K562 (cell line): ENCODE results near the gene ROPN1. TPM values are rescaled to one million over a fixed set of nuclear protein-coding genes. Genes with fewer than 3 reads are reported as not detected.
"Not testable (repeated sequence)": the region's sequence is repeated elsewhere in the genome, so short reads cannot be mapped to it uniquely, and the experiment has no call there.

ENCODE experiments used
- ATAC-seq: fragments of 200-7000 bp; cut with Tn5 transposase; 3 replicates; pipeline ENCODE4 v1.9.1; 2020; ENCODE audit warnings: moderate library complexity
- BruUV-seq: library from RNA; stranded (reverse); fragments of 400-500 nt; replicated peaks from 2 replicates; lab custom pipeline; 2021; lab: Mats Ljungman, UMichigan
- CTCF ChIA-PET: fragments of 300-600 bp; formaldehyde crosslinking; extraction: SDS; loops from one replicate; lab custom pipeline; 2021; ENCODE audit warnings: low intra/inter-chr PET ratio; lab: Yijun Ruan, JAX
- POLR2A ChIA-PET: fragments of 300-600, 350-650 bp; sonication (Branson Sonifier 250); formaldehyde crosslinking; extraction: SDS; loops from one replicate; lab custom pipeline; 2021; ENCODE audit warnings: antibody characterized with exemption, inconsistent platforms; lab: Yijun Ruan, JAX
- DNase-seq, 4 experiments: peaks; one replicate each; pipeline versions ENCODE4 v3.0.0 to v3.0.0-alpha.2; 2011 to 2018; ENCODE audit warnings: low spot score in 3 of 4, mixed read lengths in 3 of 4; ENCODE audit errors: extremely low read depth in 1 of 4
- FAIRE-seq: peaks from 2 replicates; lab custom pipeline; 2011; peaks lifted over from hg19 to GRCh38; lab: Jason Lieb, UNC
- H2AFZ ChIP-seq: 2 replicates; pipeline ENCODE4 v1.6.0; 2011; ENCODE audit warnings: low read depth, low read length, control low read depth, inconsistent platforms
- H3K27ac ChIP-seq: fragments of 200-600 bp; 3 replicates; pipeline ENCODE4 v1.8.0; 2011; ENCODE audit warnings: low read depth, mild to moderate bottlenecking, control low read depth, inconsistent platforms, low read length, moderate library complexity, mixed read lengths; ENCODE audit errors: extremely low read depth
- H3K27me3 ChIP-seq, 2 experiments: fragments of 300-600 bp in 1 of 2; 2 replicates in 1 of 2; 3 replicates in 1 of 2; pipeline versions ENCODE4 v1.6.0 to v1.8.0; 2011; ENCODE audit warnings: inconsistent platforms in 2 of 2, low read length in 2 of 2, mild to moderate bottlenecking in 1 of 2, mixed read lengths in 1 of 2, moderate library complexity in 1 of 2; ENCODE audit not compliant: control insufficient read depth in 2 of 2, insufficient read depth in 2 of 2
- H3K36me3 ChIP-seq: fragments of 300-600 bp; 3 replicates; pipeline ENCODE4 v1.8.0; 2011; ENCODE audit warnings: mild to moderate bottlenecking, low read length, inconsistent platforms; ENCODE audit not compliant: control insufficient read depth, insufficient read depth
- H3K4me1 ChIP-seq, 2 experiments: fragments of 200-600 bp in 1 of 2; replicated peaks in 1 of 2; 2 replicates in 1 of 2; 3 replicates in 1 of 2; pipeline versions ENCODE4 v1.5.1 to v1.8.0; 2011; ENCODE audit warnings: inconsistent platforms in 2 of 2, low read length in 2 of 2, mild to moderate bottlenecking in 1 of 2, mixed read lengths in 1 of 2, moderate library complexity in 1 of 2; ENCODE audit not compliant: control insufficient read depth in 2 of 2, insufficient read depth in 2 of 2
- H3K4me2 ChIP-seq: 2 replicates; pipeline ENCODE4 v1.6.1; 2011; ENCODE audit warnings: low read length, control low read depth, inconsistent platforms, mixed read lengths; ENCODE audit not compliant: insufficient read depth
- H3K4me3 ChIP-seq: fragments of 200-600 bp; sonication (generic), shearing (Covaris generic); 2 replicates; pipeline ENCODE4 v1.5.1; 2016; ENCODE audit warnings: control low read depth, inconsistent platforms
- H3K79me2 ChIP-seq: fragments of 200-600 bp; 3 replicates; pipeline ENCODE4 v1.8.0; 2011; ENCODE audit warnings: low read length, inconsistent platforms; ENCODE audit not compliant: control insufficient read depth, insufficient read depth
- H3K9ac ChIP-seq, 2 experiments: 2 replicates each; pipeline versions ENCODE4 v1.6.0 to v1.6.1; 2011; ENCODE audit warnings: low read depth in 2 of 2, low read length in 2 of 2, control low read depth in 1 of 2, inconsistent platforms in 1 of 2, mild to moderate bottlenecking in 1 of 2, mixed read lengths in 1 of 2; ENCODE audit not compliant: insufficient read depth in 1 of 2
- H3K9me1 ChIP-seq: one replicate; pipeline ENCODE4 v1.6.0; 2011; ENCODE audit warnings: inconsistent platforms, mild to moderate bottlenecking, low read length, moderate library complexity; ENCODE audit not compliant: control insufficient read depth, insufficient read depth
- H3K9me3 ChIP-seq: replicated peaks from 2 replicates; pipeline ENCODE4 v1.5.1; 2011; ENCODE audit warnings: low read depth, low read length, inconsistent platforms; ENCODE audit not compliant: control insufficient read depth, insufficient read depth
- H4K20me1 ChIP-seq: replicated peaks from 2 replicates; pipeline ENCODE4 v1.6.1; 2011; ENCODE audit warnings: low read length, inconsistent platforms, mixed read lengths; ENCODE audit not compliant: control insufficient read depth, insufficient read depth
- MCM2 ChIP-seq: fragments of 450-650 bp; IDR thresholded peaks from 2 replicates; pipeline ENCODE4 v1.6.1; 2017; ENCODE audit warnings: low read depth, mild to moderate bottlenecking
- ZNF316 ChIP-seq: fragments of 450-650 bp; IDR thresholded peaks from 2 replicates; pipeline ENCODE4 v1.6.1; 2016
- WGBS: fragments of 100-300 bp; shearing (Covaris generic); methylation state at CpG from one replicate; pipeline ENCODE4 v1.1.6; 2016; ENCODE audit warnings: low coverage, mixed read lengths; ENCODE audit not compliant: insufficient coverage; ENCODE audit errors: missing lambda C conversion rate; 5-methylcytosine and 5-hydroxymethylcytosine counted together
- in situ Hi-C: fragments of 300-500 bp; cut with MboI; formaldehyde crosslinking; loops from 4 replicates; pipeline ENCODE4 v1.15.0; 2018; ENCODE audit warnings: inconsistent platforms, mixed read lengths
- intact Hi-C: fragments of 100-400 bp; cut with micrococcal nuclease; formaldehyde crosslinking; loops from 2 replicates; pipeline ENCODE4 v1.14.2; 2022
- polyA plus RNA-seq, 8 experiments: library from polyadenylated mRNA; depleted of rRNA in 4 of 8; stranded (reverse) in 5 of 8; unstranded in 3 of 8; fragments of >200 nt; fragmentation: Nextera tagmentation in 2 of 8; fragmentation: Illumina TruSeq in 1 of 8; extraction: Ambion mirVana in 2 of 8; extraction: Trizol in 1 of 8; gene quantifications; 2 replicates each; pipeline versions ENCODE4 v1.2.1 to v1.2.3, GENCODE V29; 2011 to 2014; ENCODE audit warnings: inconsistent platforms in 1 of 8, missing spikeins in 1 of 8
- total RNA-seq, 7 experiments: library from RNA; depleted of rRNA in 6 of 7; stranded (reverse); fragments of >200 nt in 6 of 7; fragmentation: Illumina TruSeq in 2 of 7; extraction: Trizol in 2 of 7; gene quantifications; 2 replicates each; pipeline versions ENCODE4 v1.2.1 to v1.2.3, GENCODE V29; 2011 to 2021; ENCODE audit warnings: low replicate concordance in 1 of 7

The ROPN1 gene
- total and polyA plus RNA-seq, 9 of the 15 experiments (the other 6 are each of a cell fraction or from before 2014, with no cell fraction given), result not detected

GRCh38 chr3:123981317-123981716, 10.6 kb downstream of the ROPN1 start:
- FAIRE-seq, intact Hi-C loops: not testable (repeated sequence)
- 0% methylated on average over 3 of the region's 4 CpGs for WGBS

GRCh38 chr3:123980539-123980938, 11.4 kb downstream of the ROPN1 start:
- intact Hi-C loops (no loop called here), in situ Hi-C loops (no loop called here)
- peaks cover 0 to 6% of the 10 kb centered on the region in 2 experiments; a peak in 2 of 5 replicates for H3K27me3 ChIP-seq
- H3K9ac ChIP-seq, result no peak overlapping the region
- 19% methylated on average over 4 of the region's 4 CpGs for WGBS
- H3K36me3 ChIP-seq, result no peaks in the 10 kb centered on the region
- CTCF ChIA-PET, result no interaction called here
- no peaks in the 10 kb centered on the region for H3K9me3 ChIP-seq
- POLR2A ChIA-PET, result no interaction called here
- no peaks in the 10 kb centered on the region for H3K79me2 ChIP-seq
- H3K9me1 ChIP-seq, result no peaks in the 10 kb centered on the region
- H3K4me3 ChIP-seq, result no peak overlapping the region
- ATAC-seq, result no peak
- H3K4me1 ChIP-seq, result no peaks in the 10 kb centered on the region
- FAIRE-seq, result no peak
- H3K27ac ChIP-seq, result no peak overlapping the region
- no peak for DNase-seq
- no peaks in the 10 kb centered on the region for H4K20me1 ChIP-seq
- no TSS peak for BruUV-seq
- TF ChIP-seq MCM2 (no peak), ZNF316 (peak; percentile 6; the same call in 1 of the 2 replicates)
- H2AFZ ChIP-seq, result no peak overlapping the region
- no peak overlapping the region for H3K4me2 ChIP-seq

More at GRCh38 chr3:123981317-123981716, 10.6 kb downstream of the ROPN1 start:
- CTCF ChIA-PET, POLR2A ChIA-PET, H3K79me2 ChIP-seq, H4K20me1 ChIP-seq, H3K27me3 ChIP-seq, H2AFZ ChIP-seq, H3K4me2 ChIP-seq, H3K4me3 ChIP-seq, H3K36me3 ChIP-seq, H3K27ac ChIP-seq, in situ Hi-C loops, H3K9me1 ChIP-seq, DNase-seq, H3K9me3 ChIP-seq, H3K9ac ChIP-seq, H3K4me1 ChIP-seq, BruUV-seq: not testable (repeated sequence)
- peak; percentile 35; the same call in 2 of the 3 replicates for ATAC-seq
